Prostate gland (tissue), 2 donors: Measurements from ENCODE around the gene NMNAT3.

Source experiments
- CTCF ChIP-seq, 4 experiments: fragments of 200-600 bp in 2 of 4; fragments of 450-650 bp in 2 of 4; sonication (generic) in 2 of 4; IDR thresholded peaks; 1 replicate in 3 of 4; 2 replicates in 1 of 4; pipeline ENCODE4 v1.5.1; 2016 to 2019; ENCODE audit warnings: antibody characterized with exemption in 4 of 4, mild to moderate bottlenecking in 2 of 4, moderate library complexity in 2 of 4
- POLR2A ChIP-seq: fragments of 450-650 bp; IDR thresholded peaks from one replicate; pipeline ENCODE4 v1.6.1; 2016; ENCODE audit warnings: antibody characterized with exemption, mild to moderate bottlenecking

GRCh38 chr3:139514741-139515140, 163.0 kb downstream of the NMNAT3 start:
- TF ChIP-seq CTCF (IDR thresholded peaks at IDR 0.05) (no peak), POLR2A (no peak)
